CD14-positive monocyte (primary cell): ENCODE results near the gene C12orf75. TPM values are rescaled to one million over a fixed set of nuclear protein-coding genes. Genes with fewer than 3 reads are reported as not detected.

ENCODE experiments used
- DNase-seq, 3 donors: peaks; one replicate each; pipeline ENCODE4 v3.0.0-alpha.2; 2011 to 2022
- H2AFZ ChIP-seq: 2 replicates; pipeline ENCODE4 v1.6.0; 2012; ENCODE audit warnings: mild to moderate bottlenecking, low read depth, low read length, inconsistent platforms; ENCODE audit not compliant: insufficient read depth, poor library complexity, severe bottlenecking
- H3K27ac ChIP-seq, 2 donors: 1 replicate in 1 of 2; 2 replicates in 1 of 2; pipeline ENCODE4 v1.5.1; 2012 to 2013; ENCODE audit warnings: low read length in 2 of 2, control low read depth in 1 of 2, inconsistent platforms in 1 of 2, low read depth in 1 of 2, mild to moderate bottlenecking in 1 of 2
- H3K27me3 ChIP-seq, 2 donors: one replicate each; pipeline versions ENCODE4 v1.6.0 to v1.6.1; 2011 to 2013; ENCODE audit warnings: low read length in 2 of 2; ENCODE audit not compliant: control insufficient read depth in 2 of 2, insufficient read depth in 2 of 2
- H3K36me3 ChIP-seq, 2 donors: replicated peaks in 1 of 2; 1 replicate in 1 of 2; 2 replicates in 1 of 2; pipeline versions ENCODE4 v1.5.1 to v1.6.1; 2012 to 2013; ENCODE audit warnings: low read length in 2 of 2, control low read depth in 1 of 2, inconsistent platforms in 1 of 2, mild to moderate bottlenecking in 1 of 2; ENCODE audit not compliant: insufficient read depth in 2 of 2, control insufficient read depth in 1 of 2
- H3K4me1 ChIP-seq, 2 donors: 1 replicate in 1 of 2; 2 replicates in 1 of 2; pipeline versions ENCODE4 v1.5.1 to v1.6.1; 2012 to 2013; ENCODE audit warnings: low read length in 2 of 2, control low read depth in 1 of 2, inconsistent platforms in 1 of 2, mild to moderate bottlenecking in 1 of 2, moderate library complexity in 1 of 2; ENCODE audit not compliant: insufficient read depth in 2 of 2, control insufficient read depth in 1 of 2
- H3K4me2 ChIP-seq: replicated peaks from 2 replicates; pipeline ENCODE3; 2012; ENCODE audit warnings: low read length, moderate library complexity, mild to moderate bottlenecking; ENCODE audit not compliant: poor library complexity, severe bottlenecking; ENCODE audit errors: extremely low read depth
- H3K4me3 ChIP-seq, 3 experiments: fragments of 200-600 bp in 1 of 3; sonication (generic) in 1 of 3; replicated peaks in 1 of 3; 1 replicate in 2 of 3; 2 replicates in 1 of 3; pipeline ENCODE4 v1.5.1; 2011 to 2013; ENCODE audit warnings: low read length in 3 of 3, mild to moderate bottlenecking in 3 of 3, control low read depth in 2 of 3, low read depth in 2 of 3, inconsistent platforms in 1 of 3, moderate library complexity in 1 of 3
- H3K79me2 ChIP-seq: 2 replicates; pipeline ENCODE4 v1.6.0; 2012; ENCODE audit warnings: mild to moderate bottlenecking, control low read depth, inconsistent platforms, low read length, moderate library complexity; ENCODE audit not compliant: insufficient read depth
- H3K9ac ChIP-seq: 2 replicates; pipeline ENCODE4 v1.6.0; 2017; ENCODE audit warnings: low read length, mild to moderate bottlenecking; ENCODE audit not compliant: insufficient read depth, poor library complexity, severe bottlenecking
- H3K9me3 ChIP-seq, 2 donors: replicated peaks in 1 of 2; 1 replicate in 1 of 2; 2 replicates in 1 of 2; pipeline versions ENCODE4 v1.5.1 to v1.6.1; 2012 to 2013; ENCODE audit warnings: low read length in 2 of 2, control low read depth in 1 of 2; ENCODE audit not compliant: control insufficient read depth in 1 of 2, insufficient read depth in 1 of 2
- H4K20me1 ChIP-seq: 2 replicates; pipeline ENCODE4 v1.6.0; 2012; ENCODE audit warnings: mild to moderate bottlenecking, low read length, control low read depth, moderate library complexity; ENCODE audit not compliant: insufficient read depth
- H3K27ac Mint-ChIP-seq, 7 donors: one replicate each; pipeline ENCODE4 v1.8.0; 2020; ENCODE audit warnings: mild to moderate bottlenecking in 7 of 7, mixed read lengths in 7 of 7, moderate library complexity in 6 of 7, inconsistent platforms in 2 of 7
- H3K27me3 Mint-ChIP-seq, 3 donors: one replicate each; pipeline ENCODE4 v1.8.0; 2021 to 2022; ENCODE audit warnings: low read depth in 3 of 3, mild to moderate bottlenecking in 3 of 3, mixed read lengths in 3 of 3, moderate library complexity in 3 of 3, inconsistent platforms in 1 of 3
- H3K36me3 Mint-ChIP-seq, 2 donors: one replicate each; pipeline ENCODE4 v1.8.0; 2020; ENCODE audit warnings: mixed read lengths in 2 of 2, inconsistent platforms in 1 of 2, mild to moderate bottlenecking in 1 of 2
- H3K4me1 Mint-ChIP-seq: one replicate; pipeline ENCODE4 v1.8.0; 2020; ENCODE audit warnings: mild to moderate bottlenecking, mixed read lengths
- H3K4me3 Mint-ChIP-seq, 2 donors: one replicate each; pipeline ENCODE4 v1.8.0; 2020; ENCODE audit warnings: mild to moderate bottlenecking in 2 of 2, mixed read lengths in 2 of 2, moderate library complexity in 1 of 2
- H3K9me3 Mint-ChIP-seq, 7 donors: one replicate each; pipeline ENCODE4 v1.8.0; 2020 to 2022; ENCODE audit warnings: mixed read lengths in 7 of 7, mild to moderate bottlenecking in 6 of 7, moderate library complexity in 6 of 7, inconsistent platforms in 2 of 7
- WGBS: methylation state at CpG from one replicate; pipeline ENCODE4 v1.1.5; 2013; ENCODE audit warnings: missing lambda C conversion rate; ENCODE audit not compliant: insufficient coverage; 5-methylcytosine and 5-hydroxymethylcytosine counted together
- intact Hi-C, 2 donors: fragments of 100-400 bp; cut with micrococcal nuclease; formaldehyde crosslinking; loops; one replicate each; pipeline versions ENCODE4 v1.15.0 to v1.15.1; 2023
- polyA plus RNA-seq, 3 donors: library from polyadenylated mRNA; depleted of rRNA in 1 of 3; unstranded in 2 of 3; stranded (reverse) in 1 of 3; fragments of 300-500 nt in 2 of 3; fragments of >200 nt in 1 of 3; fragmentation: Illumina TruSeq in 2 of 3; gene quantifications; 1 replicate in 2 of 3; 2 replicates in 1 of 3; pipeline ENCODE4 v1.2.3, GENCODE V29; 2012 to 2021
- TF ChIP-seq, protein P1 (sequence below): fragments of 200-600 bp; IDR thresholded peaks from one replicate; pipeline ENCODE4 v1.8.0; 2022; ENCODE audit warnings: antibody characterized with exemption, mild to moderate bottlenecking

Gene C12orf75
- polyA plus RNA-seq, 3 donors, result 0.45 to 0.73 (median 0.73) TPM

DNA sequence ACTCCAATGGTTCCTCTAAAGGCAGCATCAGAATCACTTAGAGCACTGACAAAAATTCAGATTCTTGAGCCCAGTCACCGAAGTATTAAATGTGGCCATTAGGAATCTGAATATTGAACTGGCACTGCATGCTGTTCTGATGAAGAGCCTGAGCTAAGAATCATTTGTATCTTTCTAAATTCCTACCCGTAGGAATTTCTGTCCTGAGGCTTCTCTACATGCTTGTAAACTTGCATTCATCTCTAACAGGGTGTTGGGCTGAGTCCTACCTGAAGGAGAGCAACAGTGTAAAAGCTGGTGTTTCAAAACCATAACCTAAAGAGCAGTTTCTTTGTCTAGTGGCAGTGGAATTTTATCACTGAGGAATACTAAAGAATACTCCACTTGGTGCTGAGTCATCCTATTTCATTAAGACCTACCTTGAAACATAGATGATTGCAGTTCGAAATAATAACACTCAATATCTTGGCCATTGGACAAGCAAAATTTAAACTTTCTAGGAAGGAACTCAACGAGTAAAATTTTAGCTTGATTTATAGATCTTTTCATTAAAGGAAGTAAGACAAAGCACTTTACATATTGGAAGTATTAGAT lies 35.5 kb upstream of the C12orf75 start:
- intact Hi-C loops, result no loop called here
- H3K9me3 Mint-ChIP-seq, result peaks cover 14 to 26% (median 17%) of the 10 kb centered on the region in 7 donors
- no peaks in the 10 kb centered on the region for H3K4me1 Mint-ChIP-seq
- DNase-seq, result no peak
- Histone ChIP-seq H3K27ac (no peak overlapping the region), H3K4me3 (no peak overlapping the region), H3K79me2 (no peaks in the 10 kb centered on the region), H3K27me3 (no peaks in the 10 kb centered on the region), H2AFZ (no peak overlapping the region), H3K9me3 (peaks cover 15 to 27% of the 10 kb centered on the region in 2 donors), H3K4me1 (no peaks in the 10 kb centered on the region), H3K4me2 (no peak overlapping the region), H4K20me1 (no peaks in the 10 kb centered on the region), H3K36me3 (no peaks in the 10 kb centered on the region), H3K9ac (no peak overlapping the region)
- peaks cover 0 to 2% (median 2%) of the 10 kb centered on the region in 3 donors for H3K27me3 Mint-ChIP-seq
- no peaks in the 10 kb centered on the region for H3K36me3 Mint-ChIP-seq
- H3K4me3 Mint-ChIP-seq, result no peak overlapping the region
- H3K27ac Mint-ChIP-seq, result no peak overlapping the region
- WGBS, result 100% methylated on average over 1 of the region's 4 CpGs
- TF ChIP-seq, protein P1, sequence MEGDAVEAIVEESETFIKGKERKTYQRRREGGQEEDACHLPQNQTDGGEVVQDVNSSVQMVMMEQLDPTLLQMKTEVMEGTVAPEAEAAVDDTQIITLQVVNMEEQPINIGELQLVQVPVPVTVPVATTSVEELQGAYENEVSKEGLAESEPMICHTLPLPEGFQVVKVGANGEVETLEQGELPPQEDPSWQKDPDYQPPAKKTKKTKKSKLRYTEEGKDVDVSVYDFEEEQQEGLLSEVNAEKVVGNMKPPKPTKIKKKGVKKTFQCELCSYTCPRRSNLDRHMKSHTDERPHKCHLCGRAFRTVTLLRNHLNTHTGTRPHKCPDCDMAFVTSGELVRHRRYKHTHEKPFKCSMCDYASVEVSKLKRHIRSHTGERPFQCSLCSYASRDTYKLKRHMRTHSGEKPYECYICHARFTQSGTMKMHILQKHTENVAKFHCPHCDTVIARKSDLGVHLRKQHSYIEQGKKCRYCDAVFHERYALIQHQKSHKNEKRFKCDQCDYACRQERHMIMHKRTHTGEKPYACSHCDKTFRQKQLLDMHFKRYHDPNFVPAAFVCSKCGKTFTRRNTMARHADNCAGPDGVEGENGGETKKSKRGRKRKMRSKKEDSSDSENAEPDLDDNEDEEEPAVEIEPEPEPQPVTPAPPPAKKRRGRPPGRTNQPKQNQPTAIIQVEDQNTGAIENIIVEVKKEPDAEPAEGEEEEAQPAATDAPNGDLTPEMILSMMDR, result no peak

DNA sequence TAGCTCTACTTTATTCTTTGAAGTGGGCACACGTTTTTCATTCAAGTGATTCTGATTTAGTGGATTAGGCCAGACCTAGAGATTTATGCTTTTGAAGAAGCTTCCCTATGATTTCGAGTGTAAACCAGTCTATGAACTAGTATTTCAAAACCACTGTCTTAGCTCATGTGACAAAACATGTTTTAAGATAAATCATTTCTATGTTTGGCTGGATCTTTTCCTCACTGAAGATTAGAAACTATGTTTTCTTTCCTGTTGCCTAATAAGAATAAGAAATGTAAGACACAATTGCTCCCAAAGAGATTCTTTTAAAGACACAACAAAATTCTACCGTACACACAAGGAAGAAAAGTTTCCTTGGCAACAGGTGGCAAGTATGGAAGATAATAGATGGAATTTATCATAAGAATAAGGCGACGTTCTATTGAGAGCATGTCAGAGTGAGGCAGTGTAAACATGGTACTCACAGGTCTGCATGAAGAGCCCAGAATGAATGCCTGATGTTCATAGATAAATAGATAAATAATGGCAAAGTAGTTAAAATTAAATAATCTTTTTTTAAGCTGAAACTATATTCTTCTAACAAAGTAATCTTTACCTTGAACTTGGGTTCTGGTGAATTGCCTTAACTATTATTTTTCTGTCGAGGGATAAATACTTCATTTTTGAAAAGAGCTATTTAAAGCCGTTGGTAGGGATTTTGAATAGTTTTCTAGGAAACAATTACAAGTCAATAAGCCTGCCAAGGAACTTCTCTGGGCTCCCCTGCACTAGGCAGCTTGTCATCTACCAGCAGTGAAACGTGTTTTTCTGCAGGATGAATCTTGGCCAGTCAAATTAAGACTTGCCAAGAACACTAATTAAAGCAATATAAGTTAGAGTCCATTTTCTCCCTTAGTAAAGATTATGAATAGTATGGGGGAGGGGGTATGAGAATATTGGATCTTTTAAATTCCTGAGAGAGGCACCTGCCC lies 34.1 kb upstream of the C12orf75 start:
- WGBS, result 90% methylated on average over 2 of the region's 8 CpGs
- no peak overlapping the region for H3K27ac ChIP-seq
- H3K36me3 Mint-ChIP-seq, result no peaks in the 10 kb centered on the region
- peaks cover 0 to 2% (median 2%) of the 10 kb centered on the region in 3 donors for H3K27me3 Mint-ChIP-seq
- no peaks in the 10 kb centered on the region for H3K4me1 Mint-ChIP-seq
- no peak overlapping the region for H3K4me3 ChIP-seq
- H3K27me3 ChIP-seq, result no peaks in the 10 kb centered on the region
- no peak overlapping the region for H2AFZ ChIP-seq
- H3K9ac ChIP-seq, result no peak overlapping the region
- H3K4me1 ChIP-seq, result no peaks in the 10 kb centered on the region
- H3K79me2 ChIP-seq, result no peaks in the 10 kb centered on the region
- H3K36me3 ChIP-seq, result no peaks in the 10 kb centered on the region
- no peak overlapping the region for H3K4me2 ChIP-seq
- no peak overlapping the region for H3K4me3 Mint-ChIP-seq
- TF ChIP-seq, protein P1, result no peak
- no peaks in the 10 kb centered on the region for H4K20me1 ChIP-seq
- H3K9me3 Mint-ChIP-seq, result peaks cover 22 to 38% (median 25%) of the 10 kb centered on the region in 7 donors
- H3K27ac Mint-ChIP-seq, result peak overlapping the region in 1 of 7 donors; percentile 11
- intact Hi-C loops, result no loop called here
- H3K9me3 ChIP-seq, result peaks cover 15 to 36% of the 10 kb centered on the region in 2 donors
- no peak for DNase-seq
